Activated CD4-positive, alpha-beta T cell treated with anti-CD3 and anti-CD28 coated beads, Interleukin-2, amount 10 ng/mL, durations not matched to agents 7 days and 5 days (primary cell): ENCODE data around the gene HDGFL2. TPM values are rescaled to one million over a fixed set of nuclear protein-coding genes. Genes with fewer than 3 reads are reported as not detected.
A peak's percentile ranks its signal among the peaks of the same experiment; 100 is the strongest.

Experiments used
- CTCF ChIA-PET: fragments of 350-600 bp; sonication (Branson Sonifier 250); formaldehyde crosslinking; loops from one replicate; lab custom pipeline; 2021; ENCODE audit warnings: antibody characterized with exemption; lab: Charles Lee
- POLR2A ChIA-PET: fragments of 350-600 bp; sonication (Branson Sonifier 250); formaldehyde crosslinking; loops from one replicate; lab custom pipeline; 2021; ENCODE audit warnings: antibody characterized with exemption; lab: Charles Lee
- DNase-seq: peaks from one replicate; pipeline ENCODE4 v3.0.0-alpha.2; 2020
- H3K27ac Mint-ChIP-seq: one replicate; pipeline ENCODE4 v1.8.0; 2021; ENCODE audit warnings: mild to moderate bottlenecking, moderate library complexity, mixed read lengths
- H3K27me3 Mint-ChIP-seq: one replicate; pipeline ENCODE4 v1.8.0; 2021; ENCODE audit warnings: mixed read lengths
- H3K36me3 Mint-ChIP-seq: one replicate; pipeline ENCODE4 v1.8.0; 2021; ENCODE audit warnings: low read depth, mixed read lengths
- H3K4me1 Mint-ChIP-seq: one replicate; pipeline ENCODE4 v1.8.0; 2021; ENCODE audit warnings: mixed read lengths
- H3K4me3 Mint-ChIP-seq: one replicate; pipeline ENCODE4 v1.8.0; 2021; ENCODE audit warnings: mild to moderate bottlenecking, moderate library complexity, mixed read lengths
- H3K9me3 Mint-ChIP-seq: one replicate; pipeline ENCODE4 v1.8.0; 2021; ENCODE audit warnings: mixed read lengths
- total RNA-seq, 2 experiments: library from RNA; stranded (reverse); gene quantifications; one replicate each; pipeline ENCODE4 v1.2.3, GENCODE V29; 2021

HDGFL2 gene
- total RNA-seq, 2 experiments from 2014 or later = 58.3 to 62.1 TPM

- H3K27ac Mint-ChIP-seq = no peak overlapping the region
- POLR2A ChIA-PET = no interaction called here
These were observed 35.7 kb downstream of the HDGFL2 start for GRCh38 chr19:4507804-4508203.

GRCh38 chr19:4508698-4509097, 36.6 kb downstream of the HDGFL2 start:
- DNase-seq = no peak
- Mint-ChIP-seq H3K27me3 (no peaks in the 10 kb centered on the region), H3K27ac (no peak overlapping the region), H3K36me3 (peaks cover 5% of the 10 kb centered on the region), H3K4me1 (peaks cover 9% of the 10 kb centered on the region), H3K9me3 (no peaks in the 10 kb centered on the region), H3K4me3 (no peak overlapping the region)
- ChIA-PET POLR2A (no interaction called here), CTCF (interaction anchor here (1.0 to 2.0 kb wide), 3 partner anchors 16 to 58 kb away, joined by 3 to 5 read pairs (median 3); partner anchors contain the start of gene LRG1)

More at GRCh38 chr19:4507804-4508203, 35.7 kb downstream of the HDGFL2 start:
- CTCF ChIA-PET = interaction anchor here (0.7 to 2.0 kb wide), 4 partner anchors 9 to 71 kb away, joined by 3 to 5 read pairs (median 3); no protein-coding TSS in a partner anchor
- no peak for DNase-seq
- Mint-ChIP-seq H3K9me3 (no peaks in the 10 kb centered on the region), H3K4me1 (peaks cover 9% of the 10 kb centered on the region), H3K27me3 (no peaks in the 10 kb centered on the region), H3K4me3 (no peak overlapping the region), H3K36me3 (peaks cover 5% of the 10 kb centered on the region)

GRCh38 chr19:4510435-4511255, 38.5 kb downstream of the HDGFL2 start:
- H3K36me3 Mint-ChIP-seq = peaks cover 4% of the 10 kb centered on the region
- ChIA-PET POLR2A (interaction anchor here (0.6 kb wide), 1 partner anchor 692 kb away, joined by 3 read pairs; no protein-coding TSS in a partner anchor), CTCF (no interaction called here)
- H3K27ac Mint-ChIP-seq = no peak overlapping the region
- H3K9me3 Mint-ChIP-seq = no peaks in the 10 kb centered on the region
- peaks cover 9% of the 10 kb centered on the region for H3K4me1 Mint-ChIP-seq
- DNase-seq = no peak
- no peak overlapping the region for H3K4me3 Mint-ChIP-seq
- no peaks in the 10 kb centered on the region for H3K27me3 Mint-ChIP-seq

- H3K9me3 Mint-ChIP-seq = no peaks in the 10 kb centered on the region
- no peak for DNase-seq
- no peaks in the 10 kb centered on the region for H3K36me3 Mint-ChIP-seq
- ChIA-PET CTCF (no interaction called here), POLR2A (no interaction called here)
- H3K27ac Mint-ChIP-seq = no peak overlapping the region
- H3K4me1 Mint-ChIP-seq = peaks cover 4% of the 10 kb centered on the region
- H3K4me3 Mint-ChIP-seq = no peak overlapping the region
- H3K27me3 Mint-ChIP-seq = no peaks in the 10 kb centered on the region
These were observed 39.4 kb downstream of the HDGFL2 start for GRCh38 chr19:4511300-4512054.

GRCh38 chr19:4512070-4512469, 40.0 kb downstream of the HDGFL2 start:
- no peaks in the 10 kb centered on the region for H3K4me1 Mint-ChIP-seq
- no peak for DNase-seq
- no peaks in the 10 kb centered on the region for H3K9me3 Mint-ChIP-seq
- no peak overlapping the region for H3K27ac Mint-ChIP-seq
- H3K27me3 Mint-ChIP-seq = no peaks in the 10 kb centered on the region
- no peak overlapping the region for H3K4me3 Mint-ChIP-seq
- H3K36me3 Mint-ChIP-seq = no peaks in the 10 kb centered on the region
- ChIA-PET CTCF (no interaction called here), POLR2A (no interaction called here)

GRCh38 chr19:4513248-4513647, 41.2 kb downstream of the HDGFL2 start:
- Mint-ChIP-seq H3K36me3 (no peaks in the 10 kb centered on the region), H3K4me1 (no peaks in the 10 kb centered on the region), H3K9me3 (no peaks in the 10 kb centered on the region), H3K4me3 (no peak overlapping the region), H3K27ac (no peak overlapping the region), H3K27me3 (no peaks in the 10 kb centered on the region)
- DNase-seq = no peak
- ChIA-PET POLR2A (no interaction called here), CTCF (interaction anchor here (2.3 kb wide), 1 partner anchor 11 kb away, joined by 10 read pairs; no protein-coding TSS in a partner anchor)

GRCh38 chr19:4515732-4516131, 43.6 kb downstream of the HDGFL2 start:
- no peak overlapping the region for H3K4me3 Mint-ChIP-seq
- no peak for DNase-seq
- no peaks in the 10 kb centered on the region for H3K4me1 Mint-ChIP-seq
- CTCF ChIA-PET = interaction anchor here (1.0 to 2.3 kb wide), 4 partner anchors 9 to 44 kb away, joined by 3 to 10 read pairs (median 4); no protein-coding TSS in a partner anchor
- H3K27ac Mint-ChIP-seq = no peak overlapping the region
- H3K36me3 Mint-ChIP-seq = no peaks in the 10 kb centered on the region
- no peaks in the 10 kb centered on the region for H3K27me3 Mint-ChIP-seq
- POLR2A ChIA-PET = no interaction called here
- H3K9me3 Mint-ChIP-seq = no peaks in the 10 kb centered on the region

GRCh38 chr19:4516199-4516938, 44.3 kb downstream of the HDGFL2 start:
- POLR2A ChIA-PET = no interaction called here
- no peaks in the 10 kb centered on the region for H3K9me3 Mint-ChIP-seq
- H3K36me3 Mint-ChIP-seq = no peaks in the 10 kb centered on the region
- H3K4me3 Mint-ChIP-seq = no peak overlapping the region
- CTCF ChIA-PET = interaction anchor here (1.2 kb wide), 2 partner anchors 9 to 45 kb away, joined by 3 to 4 read pairs; no protein-coding TSS in a partner anchor
- no peak for DNase-seq
- no peak overlapping the region for H3K27ac Mint-ChIP-seq
- no peaks in the 10 kb centered on the region for H3K4me1 Mint-ChIP-seq
- H3K27me3 Mint-ChIP-seq = no peaks in the 10 kb centered on the region

- no peaks in the 10 kb centered on the region for H3K4me1 Mint-ChIP-seq
- ChIA-PET CTCF (interaction anchor here (1.2 kb wide), 1 partner anchor 9 kb away, joined by 3 read pairs; no protein-coding TSS in a partner anchor), POLR2A (no interaction called here)
- no peak overlapping the region for H3K4me3 Mint-ChIP-seq
- H3K9me3 Mint-ChIP-seq = no peaks in the 10 kb centered on the region
- no peak overlapping the region for H3K27ac Mint-ChIP-seq
- H3K36me3 Mint-ChIP-seq = no peaks in the 10 kb centered on the region
- no peak for DNase-seq
- H3K27me3 Mint-ChIP-seq = no peaks in the 10 kb centered on the region
These were observed 44.8 kb downstream of the HDGFL2 start for GRCh38 chr19:4516939-4517300.

- Mint-ChIP-seq H3K27me3 (no peaks in the 10 kb centered on the region), H3K4me3 (no peak overlapping the region), H3K4me1 (no peaks in the 10 kb centered on the region), H3K27ac (no peak overlapping the region), H3K9me3 (no peaks in the 10 kb centered on the region), H3K36me3 (no peaks in the 10 kb centered on the region)
- ChIA-PET CTCF (no interaction called here), POLR2A (interaction anchor here (0.6 kb wide), 1 partner anchor 213 kb away, joined by 3 read pairs; the partner anchor contains the start of gene FSD1)
- no peak for DNase-seq
These were observed 45.5 kb downstream of the HDGFL2 start for GRCh38 chr19:4517451-4518057.

GRCh38 chr19:4518345-4519171, 46.5 kb downstream of the HDGFL2 start, which contains the start of gene PLIN4:
Gene PLIN4, minus strand, starts transcription at chr19:4518486. Its CDS starts 214 bp downstream, at chr19:4518272.
- no peaks in the 10 kb centered on the region for H3K4me1 Mint-ChIP-seq
- ChIA-PET POLR2A (no interaction called here), CTCF (no interaction called here)
- H3K27ac Mint-ChIP-seq = peak within 1 kb of the TSS; percentile 60
- DNase-seq = no peak
- no peaks in the 10 kb centered on the region for H3K9me3 Mint-ChIP-seq
- no peaks in the 10 kb centered on the region for H3K36me3 Mint-ChIP-seq
- no peak within 1 kb of the TSS for H3K4me3 Mint-ChIP-seq
- no peaks in the 10 kb centered on the region for H3K27me3 Mint-ChIP-seq
